GM10248 (cell line): ENCODE results near the gene PLXNA2.

ENCODE experiments used
- CTCF ChIA-PET: fragments of 300-600 bp; sonication (Branson Sonifier 250); formaldehyde crosslinking; extraction: SDS; loops from one replicate; lab custom pipeline; 2021; ENCODE audit warnings: antibody characterized with exemption; lab: Yijun Ruan, JAX
- POLR2A ChIA-PET: fragments of 350-650 bp; sonication (Branson Sonifier 250); formaldehyde crosslinking; extraction: SDS; loops from one replicate; lab custom pipeline; 2020; ENCODE audit warnings: antibody characterized with exemption; lab: Yijun Ruan, JAX
- DNase-seq: peaks from one replicate; pipeline ENCODE4 v3.0.0; 2012; ENCODE audit errors: extremely low spot score
- CTCF ChIP-seq: IDR thresholded peaks from 2 replicates; pipeline ENCODE4 v1.5.1; 2012; ENCODE audit warnings: mild to moderate bottlenecking, low read depth; ENCODE audit errors: extremely low read depth, missing control alignments, control extremely low read depth

Gene PLXNA2

DNA sequence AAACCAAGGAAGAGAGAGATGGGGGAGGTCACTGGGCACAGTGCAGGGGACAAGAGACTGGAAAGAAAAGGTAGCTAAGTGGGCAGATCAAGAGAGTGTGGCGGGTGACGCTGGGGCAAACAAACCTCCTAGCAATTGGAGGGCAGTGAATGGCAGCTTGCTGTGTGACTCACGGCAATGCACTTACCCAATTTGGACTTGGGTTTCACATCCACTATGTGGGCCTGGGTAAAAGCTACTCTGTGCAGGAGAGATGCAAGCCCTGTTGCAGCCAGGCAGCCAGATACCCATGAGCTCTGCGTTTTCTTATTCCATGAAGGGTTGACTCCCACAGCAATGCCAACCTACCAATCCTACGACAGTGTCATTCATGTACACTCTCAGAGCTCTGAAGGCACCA lies 9.5 kb downstream of the PLXNA2 start:
- no peak for DNase-seq
- ChIA-PET POLR2A (no interaction called here), CTCF (interaction anchor here (1.0 to 6.6 kb wide), 3 partner anchors 10 to 103 kb away, joined by 4 to 58 read pairs (median 12); partner anchors contain the start of gene PLXNA2)
- TF ChIP-seq CTCF: no peak

DNA sequence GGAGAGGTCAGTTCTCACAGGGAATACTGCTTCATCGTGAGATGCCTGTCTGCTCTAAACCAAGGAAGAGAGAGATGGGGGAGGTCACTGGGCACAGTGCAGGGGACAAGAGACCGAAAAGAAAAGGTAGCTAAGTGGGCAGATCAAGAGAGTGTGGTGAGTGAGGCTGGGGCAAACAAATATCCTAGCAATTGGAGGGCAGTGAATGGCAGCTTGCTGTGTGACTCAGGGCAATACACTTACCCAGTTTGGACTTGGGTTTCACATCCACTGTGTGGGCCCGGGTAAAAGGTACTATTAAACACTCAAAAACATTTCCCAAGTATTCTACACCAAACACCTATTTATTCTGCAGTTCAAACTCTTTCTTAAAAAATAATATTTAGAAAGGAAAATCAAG lies 10.2 kb downstream of the PLXNA2 start:
- ChIA-PET POLR2A (no interaction called here), CTCF (interaction anchor here (1.2 to 6.6 kb wide), 5 partner anchors 8 to 1121 kb away, joined by 3 to 58 read pairs (median 7); partner anchors contain the start of gene PLXNA2)
- no peak for TF ChIP-seq CTCF
- DNase-seq: no peak

GRCh38 chr1:208233546-208233945 lies 10.6 kb downstream of the PLXNA2 start:
- TF ChIP-seq CTCF: no peak
- ChIA-PET POLR2A (no interaction called here), CTCF (interaction anchor here (1.2 to 6.6 kb wide), 6 partner anchors 8 to 1121 kb away, joined by 3 to 58 read pairs (median 7); partner anchors contain the start of gene PLXNA2)
- DNase-seq: no peak

GRCh38 chr1:208232662-208233038 lies 11.5 kb downstream of the PLXNA2 start:
- ChIA-PET POLR2A (no interaction called here), CTCF (interaction anchor here (1.5 to 6.6 kb wide), 4 partner anchors 9 to 19 kb away, joined by 6 to 58 read pairs (median 7); partner anchors contain the start of gene PLXNA2)
- no peak for DNase-seq
- no peak for TF ChIP-seq CTCF

DNA sequence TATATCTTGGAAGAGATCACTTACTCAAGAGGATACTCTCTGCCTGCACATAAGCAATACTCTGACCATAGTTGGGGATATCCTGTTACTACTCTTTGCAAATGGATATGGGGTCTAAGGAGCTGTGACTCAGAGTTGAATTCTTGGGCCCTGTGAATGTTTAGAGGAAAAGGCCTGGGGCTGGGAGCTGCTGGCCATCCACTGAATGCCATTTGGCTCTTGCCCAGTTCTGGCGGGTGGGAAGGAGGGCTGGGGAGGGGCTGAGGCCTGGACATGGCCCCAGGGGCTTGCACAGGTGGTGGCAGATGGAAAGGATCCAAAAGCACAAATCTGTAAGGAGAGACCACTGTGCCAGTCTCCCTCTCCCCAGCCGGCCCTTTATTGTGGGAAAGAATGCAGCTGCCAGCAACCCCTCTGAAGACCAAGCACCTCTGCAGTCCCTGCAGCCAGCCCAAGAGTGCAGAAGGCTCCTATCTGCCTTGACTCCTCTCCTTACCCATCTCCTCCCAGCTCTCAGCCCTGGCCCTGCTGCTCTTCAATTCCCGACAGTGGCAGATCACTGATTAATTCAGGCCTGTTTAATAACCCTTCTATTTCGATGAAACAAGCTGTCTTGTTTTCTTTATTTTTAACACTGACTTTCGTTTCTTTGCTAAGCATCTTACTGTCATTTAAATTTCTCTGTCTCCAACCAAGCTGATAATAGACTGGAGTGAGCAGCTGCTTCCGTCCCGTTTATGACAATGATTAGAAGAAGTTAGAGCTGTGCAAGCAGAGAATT lies 12.1 kb downstream of the PLXNA2 start:
- no peak for TF ChIP-seq CTCF
- CTCF ChIA-PET: interaction anchor here (1.5 to 6.6 kb wide), 4 partner anchors 9 to 18 kb away, joined by 6 to 58 read pairs (median 7); partner anchors contain the start of gene PLXNA2
- DNase-seq: no peak
- POLR2A ChIA-PET: no interaction called here

- CTCF ChIA-PET: interaction anchor here (2.5 to 6.6 kb wide), 3 partner anchors 8 to 14 kb away, joined by 10 to 58 read pairs (median 14); partner anchors contain the start of gene PLXNA2
- DNase-seq: no peak
- no peak for TF ChIP-seq CTCF
- POLR2A ChIA-PET: no interaction called here
Observed at GRCh38 chr1:208230668-208231529, 13.3 kb downstream of the PLXNA2 start.
